Measurements from ENCODE around the gene IFT22.

DNA sequence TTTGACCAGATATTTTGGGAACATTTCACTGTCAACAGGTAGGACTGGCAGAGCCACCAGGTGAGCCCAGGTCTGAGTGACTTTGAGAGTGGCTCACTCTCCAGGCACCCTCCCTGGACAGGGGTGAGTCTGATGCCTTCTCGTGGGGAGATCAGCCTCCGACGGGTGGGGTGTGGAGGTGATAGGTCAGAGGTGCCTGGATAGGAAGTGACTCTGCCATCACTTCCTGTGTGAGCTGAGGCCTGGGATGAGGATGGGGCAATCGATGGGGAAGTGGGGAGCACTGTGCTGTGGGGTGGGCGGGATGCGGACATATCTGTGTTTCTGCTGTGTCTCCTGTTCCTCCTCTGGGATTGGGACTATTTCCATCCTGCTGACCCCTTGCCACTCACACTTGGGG is 34.6 kb downstream of the IFT22 start:
- TF ChIP-seq, protein P1, sequence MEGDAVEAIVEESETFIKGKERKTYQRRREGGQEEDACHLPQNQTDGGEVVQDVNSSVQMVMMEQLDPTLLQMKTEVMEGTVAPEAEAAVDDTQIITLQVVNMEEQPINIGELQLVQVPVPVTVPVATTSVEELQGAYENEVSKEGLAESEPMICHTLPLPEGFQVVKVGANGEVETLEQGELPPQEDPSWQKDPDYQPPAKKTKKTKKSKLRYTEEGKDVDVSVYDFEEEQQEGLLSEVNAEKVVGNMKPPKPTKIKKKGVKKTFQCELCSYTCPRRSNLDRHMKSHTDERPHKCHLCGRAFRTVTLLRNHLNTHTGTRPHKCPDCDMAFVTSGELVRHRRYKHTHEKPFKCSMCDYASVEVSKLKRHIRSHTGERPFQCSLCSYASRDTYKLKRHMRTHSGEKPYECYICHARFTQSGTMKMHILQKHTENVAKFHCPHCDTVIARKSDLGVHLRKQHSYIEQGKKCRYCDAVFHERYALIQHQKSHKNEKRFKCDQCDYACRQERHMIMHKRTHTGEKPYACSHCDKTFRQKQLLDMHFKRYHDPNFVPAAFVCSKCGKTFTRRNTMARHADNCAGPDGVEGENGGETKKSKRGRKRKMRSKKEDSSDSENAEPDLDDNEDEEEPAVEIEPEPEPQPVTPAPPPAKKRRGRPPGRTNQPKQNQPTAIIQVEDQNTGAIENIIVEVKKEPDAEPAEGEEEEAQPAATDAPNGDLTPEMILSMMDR (IDR thresholded peaks at IDR 0.05) = no peak
- no peak for TF ChIP-seq EZH2 (IDR thresholded peaks at IDR 0.05)

Measured in neural progenitor cell (in vitro differentiated cells).